Stomach (tissue), 9 donors: ENCODE measurements around the gene TECPR2. TPM values are rescaled to one million over a fixed set of nuclear protein-coding genes. Genes with fewer than 3 reads are reported as not detected.
A peak's percentile ranks its signal among the peaks of the same experiment; 100 is the strongest.
"Not testable (repeated sequence)": the region's sequence is repeated elsewhere in the genome, so short reads cannot be mapped to it uniquely, and the experiment has no call there.

ENCODE experiments used
- DNase-seq, 2 donors: peaks; one replicate each; pipeline versions ENCODE4 v3.0.0 to v3.0.0-alpha.2; 2013 to 2019
- H3K27ac ChIP-seq, 5 donors: fragments of 200-600 bp in 4 of 5; sonication (generic) in 4 of 5; one replicate each; pipeline ENCODE4 v1.5.1; 2013 to 2019; ENCODE audit warnings: mild to moderate bottlenecking in 1 of 5, moderate library complexity in 1 of 5
- H3K27me3 ChIP-seq, 3 donors: fragments of 200-600 bp; sonication (generic); one replicate each; pipeline ENCODE4 v1.5.1; 2017 to 2019; ENCODE audit warnings: mixed run types in 1 of 3
- H3K36me3 ChIP-seq, 4 donors: fragments of 200-600 bp; sonication (generic); 1 replicate in 3 of 4; 2 replicates in 1 of 4; pipeline ENCODE4 v1.5.1; 2016 to 2019
- H3K4me1 ChIP-seq, 4 donors: fragments of 200-600 bp; sonication (generic); one replicate each; pipeline ENCODE4 v1.5.1; 2016 to 2019
- H3K4me3 ChIP-seq, 4 donors: fragments of 200-600 bp; sonication (generic) in 3 of 4; one replicate each; pipeline ENCODE4 v1.5.1; 2016 to 2019; ENCODE audit warnings: mild to moderate bottlenecking in 1 of 4
- H3K9me3 ChIP-seq, 4 donors: fragments of 200-600 bp; sonication (generic); one replicate each; pipeline ENCODE4 v1.5.1; 2016 to 2019
- EP300 ChIP-seq: sonication (generic); formaldehyde crosslinking; IDR thresholded peaks from one replicate; pipeline ENCODE4 v1.6.1; 2017; ENCODE audit warnings: antibody characterized with exemption
- POLR2A ChIP-seq, 4 donors: fragments of 450-650 bp; IDR thresholded peaks; one replicate each; pipeline ENCODE4 v1.6.1; 2016; ENCODE audit warnings: antibody characterized with exemption in 4 of 4, control low read depth in 2 of 4, mild to moderate bottlenecking in 1 of 4, moderate library complexity in 1 of 4
- POLR2AphosphoS5 ChIP-seq, 3 donors: sonication (generic); formaldehyde crosslinking; IDR thresholded peaks; one replicate each; pipeline ENCODE4 v1.6.1; 2016; ENCODE audit warnings: antibody characterized with exemption in 3 of 3
- WGBS, 5 donors: extraction: QIAGEN DNeasy Blood & Tissue Kit in 3 of 5; methylation state at CpG; one replicate each; pipeline versions ENCODE4 v1.1.5 to v1.1.7; 2013 to 2018; 5-methylcytosine and 5-hydroxymethylcytosine counted together
- intact Hi-C: fragments of 100-400 bp; cut with DNase I; formaldehyde crosslinking; loops from one replicate; pipeline ENCODE4 v1.15.1; 2023; ENCODE audit warnings: low total_unique reads
- polyA plus RNA-seq, 3 donors: library from polyadenylated mRNA; stranded (reverse); fragments of 200-250 nt; gene quantifications; one replicate each; pipeline ENCODE4 v1.2.3, GENCODE V29; 2013
- total RNA-seq, 5 donors: library from RNA; depleted of rRNA; stranded (reverse); fragments of >200 nt; gene quantifications; one replicate each; pipeline versions ENCODE4 v1.1.0 to v1.2.3, GENCODE V29; 2014 to 2016
- TF ChIP-seq, protein P1 (sequence below), 7 experiments: fragments of 450-650 bp in 4 of 7; fragments of 200-600 bp in 3 of 7; sonication (generic) in 3 of 7; IDR thresholded peaks; one replicate each; pipeline ENCODE4 v1.5.1; 2016 to 2019; ENCODE audit warnings: antibody characterized with exemption in 7 of 7, control low read depth in 2 of 7, mild to moderate bottlenecking in 1 of 7
- donor health status: healthy with polysubstance abuse.
- donor health status: Bipolar disorder and iron deficiency.
- donor health status: healthy.

Gene TECPR2
- total and polyA plus RNA-seq, 8 donors, result 2.6 to 110 (median 11.1) TPM

DNA sequence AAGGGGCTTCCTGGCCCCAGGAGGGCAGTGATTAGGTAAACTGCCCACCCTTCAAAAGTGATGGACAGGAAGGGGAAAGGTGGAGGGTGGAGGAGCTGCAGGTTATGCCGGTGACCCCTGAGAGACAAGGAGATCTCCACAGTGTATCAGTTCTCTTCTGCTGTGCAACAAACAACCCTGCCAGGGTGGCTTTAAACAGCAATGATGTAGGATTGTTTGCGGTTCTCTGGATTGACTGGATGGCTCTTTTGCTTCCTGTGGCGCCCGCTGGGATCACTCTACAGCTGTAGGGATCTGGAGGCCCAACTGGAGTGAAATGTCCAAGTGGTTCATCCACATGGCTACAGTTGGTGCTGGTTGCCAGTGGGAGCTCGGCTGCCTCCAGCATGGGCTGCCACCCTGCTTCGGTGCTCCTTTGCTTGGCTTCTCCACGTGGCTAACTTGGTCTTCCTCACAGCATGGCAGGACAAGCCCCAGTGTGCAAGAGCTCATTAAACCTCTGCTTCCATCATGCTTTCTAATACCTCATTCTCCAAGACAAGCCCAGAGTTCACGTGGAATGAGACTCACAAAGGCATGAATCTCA is 155.4 kb downstream of the TECPR2 start:
- TF ChIP-seq EP300 (no peak), POLR2A (IDR thresholded peaks at IDR 0.05) (no peak), POLR2AphosphoS5 (IDR thresholded peaks at IDR 0.05) (no peak)
- TF ChIP-seq, protein P1, sequence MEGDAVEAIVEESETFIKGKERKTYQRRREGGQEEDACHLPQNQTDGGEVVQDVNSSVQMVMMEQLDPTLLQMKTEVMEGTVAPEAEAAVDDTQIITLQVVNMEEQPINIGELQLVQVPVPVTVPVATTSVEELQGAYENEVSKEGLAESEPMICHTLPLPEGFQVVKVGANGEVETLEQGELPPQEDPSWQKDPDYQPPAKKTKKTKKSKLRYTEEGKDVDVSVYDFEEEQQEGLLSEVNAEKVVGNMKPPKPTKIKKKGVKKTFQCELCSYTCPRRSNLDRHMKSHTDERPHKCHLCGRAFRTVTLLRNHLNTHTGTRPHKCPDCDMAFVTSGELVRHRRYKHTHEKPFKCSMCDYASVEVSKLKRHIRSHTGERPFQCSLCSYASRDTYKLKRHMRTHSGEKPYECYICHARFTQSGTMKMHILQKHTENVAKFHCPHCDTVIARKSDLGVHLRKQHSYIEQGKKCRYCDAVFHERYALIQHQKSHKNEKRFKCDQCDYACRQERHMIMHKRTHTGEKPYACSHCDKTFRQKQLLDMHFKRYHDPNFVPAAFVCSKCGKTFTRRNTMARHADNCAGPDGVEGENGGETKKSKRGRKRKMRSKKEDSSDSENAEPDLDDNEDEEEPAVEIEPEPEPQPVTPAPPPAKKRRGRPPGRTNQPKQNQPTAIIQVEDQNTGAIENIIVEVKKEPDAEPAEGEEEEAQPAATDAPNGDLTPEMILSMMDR (IDR thresholded peaks at IDR 0.05), result no peak
- no peak for DNase-seq
- no peak overlapping the region for H3K4me3 ChIP-seq
- no peaks in the 10 kb centered on the region for H3K9me3 ChIP-seq
- intact Hi-C loops, result loop anchor here (5.0 kb wide), 1 partner anchor 81 kb away; no protein-coding TSS in a partner anchor
- WGBS, 5 donors, result 86 to 97% (median 88%) methylated on average over 7 to 8 of the region's 8 CpGs
- H3K36me3 ChIP-seq, result no peaks in the 10 kb centered on the region
- no peaks in the 10 kb centered on the region for H3K27me3 ChIP-seq
- H3K27ac ChIP-seq, result no peak overlapping the region
- H3K4me1 ChIP-seq, result peaks cover 0 to 17% (median 9%) of the 10 kb centered on the region in 4 donors

DNA sequence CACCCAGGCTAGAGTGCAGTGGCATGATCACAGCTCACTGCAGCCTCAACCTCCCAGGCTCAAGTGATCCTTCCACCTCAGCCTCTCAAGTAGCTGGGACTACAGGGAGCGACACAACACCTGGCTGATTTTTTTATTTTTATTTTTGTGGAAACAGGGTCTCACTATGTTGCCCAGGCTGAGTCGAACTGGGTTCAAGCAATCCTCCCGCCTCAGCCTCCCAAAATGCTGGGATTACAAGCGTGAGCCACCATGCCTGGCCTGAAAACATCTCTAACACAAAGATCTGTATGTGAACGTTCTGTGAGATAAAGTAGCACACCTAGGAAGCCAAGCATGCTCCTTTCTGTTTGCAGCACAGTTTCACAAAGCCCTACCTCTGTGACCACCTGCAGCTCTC is 157.0 kb downstream of the TECPR2 start:
- not testable (repeated sequence) for H3K27ac ChIP-seq, DNase-seq, H3K27me3 ChIP-seq, H3K4me3 ChIP-seq, H3K9me3 ChIP-seq, H3K36me3 ChIP-seq
- H3K4me1 ChIP-seq, result peaks cover 10 to 32% (median 20%) of the 10 kb centered on the region in 4 donors
- intact Hi-C loops, result loop anchor here (5.0 kb wide), 1 partner anchor 82 kb away; no protein-coding TSS in a partner anchor
- WGBS, 5 donors, result 78 to 83% (median 81%) methylated on average over 5 of the region's 5 CpGs

DNA sequence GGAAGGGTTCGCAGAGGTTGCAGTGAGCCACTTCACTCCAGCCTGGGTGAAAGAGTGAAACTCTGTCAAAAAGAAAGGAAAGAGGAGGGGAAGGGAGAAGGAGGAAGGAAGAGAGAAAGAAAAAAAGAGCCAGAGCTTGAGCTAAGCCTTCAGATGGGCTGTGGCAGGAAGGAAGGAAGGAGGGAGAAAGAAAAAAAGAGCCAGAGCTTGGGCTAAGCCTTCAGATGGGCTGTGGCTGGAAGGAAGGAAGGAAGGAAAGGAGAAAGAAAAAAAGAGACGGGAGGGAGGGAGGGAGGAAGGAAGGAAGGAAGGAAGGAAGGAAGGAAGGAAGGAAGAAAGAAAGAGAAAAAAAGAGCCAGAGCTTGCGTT is 160.4 kb downstream of the TECPR2 start:
- Histone ChIP-seq H3K4me3 (no peak overlapping the region), H3K27me3 (no peaks in the 10 kb centered on the region), H3K9me3 (no peaks in the 10 kb centered on the region), H3K27ac (peak overlapping the region in 3 of 5 donors; percentile 91 to 94 (median 93)), H3K4me1 (peaks cover 10 to 31% (median 20%) of the 10 kb centered on the region in 4 donors), H3K36me3 (no peaks in the 10 kb centered on the region)
- TF ChIP-seq, protein P1 (IDR thresholded peaks at IDR 0.05), result no peak
- TF ChIP-seq POLR2AphosphoS5 (IDR thresholded peaks at IDR 0.05) (no peak), EP300 (no peak), POLR2A (IDR thresholded peaks at IDR 0.05) (no peak)
- DNase-seq, result no peak
- WGBS, 5 donors, result 45 to 64% (median 61%) methylated on average over 3 of the region's 3 CpGs
- intact Hi-C loops, result no loop called here

DNA sequence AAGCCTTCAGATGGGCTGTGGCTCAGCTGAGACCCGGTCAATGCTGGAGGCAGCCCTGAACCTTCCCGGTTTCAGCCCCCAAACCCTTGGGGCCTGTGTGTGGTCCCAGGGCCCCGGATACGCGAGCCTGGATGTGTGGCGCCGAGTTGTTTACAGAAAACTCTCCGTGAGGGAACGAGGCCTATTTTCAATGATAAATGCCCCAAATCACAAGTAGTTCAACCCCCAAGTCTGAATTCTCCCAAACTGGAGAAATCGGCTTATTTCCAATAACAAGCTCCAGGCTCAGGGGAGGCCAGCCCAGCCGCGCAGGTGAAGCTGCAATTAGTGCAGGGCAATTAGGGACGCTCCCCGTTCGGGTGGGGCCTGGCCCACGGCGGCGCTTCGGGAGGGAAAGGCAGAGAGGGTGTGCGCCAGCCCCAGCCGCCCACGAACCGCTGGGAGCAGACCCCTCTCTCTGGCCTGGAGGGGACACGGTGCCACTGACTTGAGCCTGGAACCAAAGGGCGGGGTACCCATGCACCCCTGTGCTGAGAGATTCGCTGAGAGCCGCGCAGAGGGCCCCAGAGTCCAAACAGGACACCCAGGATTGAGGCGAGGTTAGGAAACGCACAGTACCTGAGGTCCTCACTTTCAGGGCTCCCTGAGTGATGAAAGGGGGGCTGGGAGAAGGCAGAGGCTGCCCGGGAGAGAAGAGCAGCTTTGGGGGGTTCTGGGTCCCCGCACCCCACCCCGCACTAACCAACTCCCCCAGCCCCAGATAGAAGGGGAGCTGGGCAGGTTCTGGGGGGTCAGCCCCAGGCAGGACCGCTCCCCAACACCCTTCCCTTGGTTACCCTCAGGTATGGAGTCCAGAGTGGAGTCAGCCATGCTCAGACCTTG is 161.1 kb downstream of the TECPR2 start:
- Histone ChIP-seq H3K4me1 (peaks cover 10 to 31% (median 20%) of the 10 kb centered on the region in 4 donors), H3K27ac (peak overlapping the region; percentile 56 to 94 (median 91)), H3K4me3 (peak overlapping the region; percentile 60 to 67 (median 62)), H3K36me3 (no peaks in the 10 kb centered on the region), H3K9me3 (no peaks in the 10 kb centered on the region), H3K27me3 (no peaks in the 10 kb centered on the region)
- DNase-seq, result peak in 1 of 2 donors; percentile 60
- intact Hi-C loops, result no loop called here
- TF ChIP-seq, protein P1 (IDR thresholded peaks at IDR 0.05), result no peak
- TF ChIP-seq EP300 (no peak), POLR2A (IDR thresholded peaks at IDR 0.05) (no peak), POLR2AphosphoS5 (IDR thresholded peaks at IDR 0.05) (no peak)
- WGBS, 5 donors, result 27 to 41% (median 37%) methylated on average over 29 to 34 of the region's 34 CpGs
